Brain pericyte (primary cell): ENCODE data around the gene LY6G5C.

ENCODE experiments used
- DNase-seq: peaks from one replicate; pipeline ENCODE4 v3.0.0-alpha.2; 2012; ENCODE audit warnings: low read depth, low spot score

The LY6G5C gene

DNA sequence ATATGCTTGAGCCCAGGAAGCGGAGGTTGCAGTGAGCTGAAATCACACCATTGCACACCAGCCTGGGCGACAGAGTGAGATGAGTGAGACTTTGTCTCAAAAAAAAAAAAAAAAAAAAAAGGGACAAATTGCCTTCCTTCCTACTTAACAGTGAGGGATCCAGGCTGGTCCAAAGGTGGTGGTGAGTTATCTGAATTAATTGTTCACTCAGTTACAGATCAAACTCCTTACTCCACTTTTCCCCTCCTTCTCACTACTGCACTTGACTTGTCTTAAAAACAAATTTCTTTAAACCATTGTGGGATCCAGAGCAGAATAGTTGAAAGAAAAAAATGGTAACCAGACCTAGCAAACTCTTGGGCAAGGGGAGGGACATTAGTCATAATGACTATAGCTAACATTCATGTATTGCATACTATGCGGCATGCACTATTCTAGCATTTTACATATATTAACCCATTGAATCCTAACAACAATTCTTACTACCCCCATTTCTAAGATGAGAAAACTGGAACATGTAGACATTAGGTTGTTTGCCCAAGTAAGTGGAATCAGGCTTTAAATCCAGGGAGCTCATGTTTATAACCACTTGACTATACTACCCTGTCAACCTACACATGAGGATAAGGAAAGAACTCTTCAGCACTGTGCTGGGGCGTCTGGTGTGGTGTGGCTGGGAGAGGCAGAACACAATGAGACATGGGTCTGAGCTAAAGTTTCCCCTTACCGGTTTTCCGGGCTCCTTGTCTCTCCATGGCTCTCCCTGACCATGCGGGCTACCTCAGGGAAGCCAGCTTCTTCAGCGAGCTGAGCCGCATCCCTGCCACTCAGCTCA is 17.5 kb downstream of the LY6G5C start:
- no peak for DNase-seq

- DNase-seq, result no peak
Observed at GRCh38 chr6:31662124-31662723, 18.6 kb downstream of the LY6G5C start.

GRCh38 chr6:31661262-31662123 is 19.4 kb downstream of the LY6G5C start:
- no peak for DNase-seq

GRCh38 chr6:31660381-31661261 is 20.2 kb downstream of the LY6G5C start, which contains the start of gene C6orf47:
TSS of gene C6orf47 (minus strand) at chr6:31660778. CDS start at chr6:31659947, 831 bp downstream.
- no peak for DNase-seq

- no peak for DNase-seq
Observed at GRCh38 chr6:31659649-31660380, 21.1 kb downstream of the LY6G5C start.

GRCh38 chr6:31658983-31659648 is 21.8 kb downstream of the LY6G5C start:
- DNase-seq, result no peak

DNA sequence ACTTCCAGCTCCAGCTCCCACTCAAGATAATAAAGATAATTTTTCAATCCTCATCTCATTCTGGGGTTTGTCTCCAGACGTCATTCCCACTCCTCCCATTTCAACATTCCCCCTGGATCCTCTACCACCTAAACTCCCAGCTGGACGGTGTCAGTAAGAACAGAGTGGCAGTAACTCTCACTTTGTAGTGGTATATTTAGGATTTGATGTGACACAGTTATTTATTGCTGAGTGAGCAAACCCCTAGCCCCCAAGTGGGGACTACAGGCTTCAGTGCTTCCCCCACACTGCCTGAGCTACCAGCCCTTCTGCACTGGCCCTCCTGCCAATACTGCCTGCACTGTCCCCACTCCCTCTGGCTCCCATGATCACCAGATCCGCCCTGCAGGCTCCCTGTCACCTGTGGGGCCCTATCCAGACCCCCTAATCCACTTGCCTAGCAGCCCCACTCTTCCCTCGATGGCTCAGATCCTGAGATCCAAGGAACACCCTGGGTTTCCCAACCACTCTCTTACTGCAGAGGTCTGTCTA is 22.6 kb downstream of the LY6G5C start:
- DNase-seq, result no peak

DNA sequence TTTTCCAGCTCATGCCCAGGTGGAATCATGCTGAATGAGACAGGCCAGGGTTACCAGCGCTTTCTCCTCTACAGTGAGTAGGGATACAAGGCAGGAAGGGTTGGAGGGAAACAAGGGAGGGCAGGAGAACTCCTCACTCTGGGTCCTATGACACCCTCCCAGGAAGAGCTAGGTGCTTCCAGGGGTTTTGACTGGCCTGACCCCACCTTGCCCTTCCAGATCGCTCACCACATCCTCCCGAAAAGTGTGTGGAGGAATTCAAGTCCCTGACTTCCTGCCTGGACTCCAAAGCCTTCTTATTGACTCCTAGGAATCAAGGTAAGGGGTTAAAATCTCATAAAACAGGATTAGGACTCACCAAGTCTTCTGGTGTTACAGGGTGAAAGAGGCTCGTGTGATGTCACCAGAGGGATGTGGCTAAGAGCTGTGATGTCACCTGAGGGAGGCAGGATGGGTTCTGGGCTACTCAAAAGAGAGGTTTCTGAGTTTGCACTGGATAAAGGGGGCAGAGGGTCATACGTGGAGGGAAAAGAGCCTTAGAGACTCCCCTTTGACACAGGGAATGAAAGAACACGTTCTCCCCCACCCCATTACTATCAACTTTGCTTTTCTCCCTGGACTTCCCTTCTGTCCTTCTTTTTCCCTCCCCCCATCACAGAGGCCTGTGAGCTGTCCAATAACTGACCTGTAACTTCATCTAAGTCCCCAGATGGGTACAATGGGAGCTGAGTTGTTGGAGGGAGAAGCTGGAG is 23.3 kb downstream of the LY6G5C start:
- no peak for DNase-seq

DNA sequence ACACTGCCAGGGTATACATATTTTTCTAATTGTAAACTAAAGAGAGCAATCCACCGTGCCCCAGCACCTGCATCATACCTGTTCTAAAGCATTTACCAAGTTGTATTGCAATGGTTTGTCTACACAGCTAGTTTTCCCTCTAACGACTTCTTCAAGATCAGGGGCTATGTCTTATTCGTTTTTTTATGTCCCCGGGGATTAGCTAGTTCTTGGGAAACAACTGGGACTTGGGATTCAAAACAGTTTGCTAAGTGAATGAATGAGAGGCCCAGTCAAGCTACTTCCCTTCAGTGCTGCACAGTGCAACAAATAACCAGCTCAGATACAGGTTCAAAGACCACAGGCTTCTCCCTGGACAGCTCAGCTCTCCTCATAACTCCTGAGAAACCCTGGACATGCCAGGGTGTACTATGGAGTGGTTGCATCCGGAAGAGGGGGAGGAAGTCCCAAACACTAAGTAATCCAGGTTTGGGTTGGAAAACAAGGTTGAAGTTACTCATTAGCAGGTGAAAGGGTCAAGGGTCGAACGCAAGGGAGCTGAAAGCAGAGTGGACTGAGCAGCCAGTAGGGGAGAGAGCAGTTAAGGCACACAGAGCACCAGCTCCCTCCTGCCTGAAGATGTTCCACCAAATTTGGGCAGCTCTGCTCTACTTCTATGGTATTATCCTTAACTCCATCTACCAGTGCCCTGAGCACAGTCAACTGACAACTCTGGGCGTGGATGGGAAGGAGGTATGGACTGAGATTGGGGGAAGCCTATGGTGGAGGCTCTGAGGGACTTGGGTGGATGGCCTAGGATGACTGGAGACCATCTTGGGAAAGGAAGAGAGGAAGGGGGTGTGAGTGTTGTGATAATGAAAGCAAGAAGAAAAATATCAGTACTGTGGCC is 25.3 kb downstream of the LY6G5C start, which contains the start of gene APOM:
TSS of gene APOM (plus strand) at position 546 of the 889 bp plus-strand sequence. CDS start at position 619, 73 bp downstream.
- DNase-seq, result no peak

DNA sequence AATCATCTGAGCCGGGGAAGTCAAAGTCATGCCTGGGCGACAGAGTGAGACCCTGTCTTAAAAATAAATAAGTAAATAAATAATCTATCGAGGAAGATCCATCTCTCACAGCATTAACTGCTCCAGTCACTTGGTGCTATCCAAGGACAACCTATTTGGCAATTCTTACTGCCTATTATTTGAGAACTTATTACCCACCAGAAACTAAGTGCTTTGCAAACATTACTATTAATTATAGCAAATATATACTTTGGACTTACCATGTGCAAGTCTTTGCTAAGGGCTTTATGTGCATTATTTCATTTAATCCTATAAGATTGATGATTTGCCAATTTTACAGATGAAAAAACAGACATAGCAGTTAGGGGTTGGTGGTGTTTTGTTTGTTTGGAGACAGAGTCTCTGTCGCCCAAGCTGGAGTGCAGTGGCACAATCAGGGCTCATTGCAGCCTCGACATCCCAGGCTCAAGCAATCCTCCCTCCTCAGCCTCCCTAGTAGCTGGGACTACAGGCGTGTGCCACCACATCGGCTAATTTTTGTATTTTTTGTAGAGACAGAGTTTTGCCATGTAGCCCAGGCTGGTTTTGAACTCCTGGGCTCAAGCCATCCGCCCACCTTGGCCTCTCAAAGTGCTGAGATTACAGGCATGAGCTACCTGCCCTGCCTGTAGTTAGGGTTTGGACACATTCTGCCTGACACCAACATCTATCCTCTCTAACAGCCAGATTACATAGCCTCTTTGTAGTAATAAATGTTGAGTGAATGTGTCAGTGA is 26.1 kb downstream of the LY6G5C start:
- DNase-seq, result no peak

GRCh38 chr6:31652925-31653724 is 27.7 kb downstream of the LY6G5C start:
- no peak for DNase-seq

DNA sequence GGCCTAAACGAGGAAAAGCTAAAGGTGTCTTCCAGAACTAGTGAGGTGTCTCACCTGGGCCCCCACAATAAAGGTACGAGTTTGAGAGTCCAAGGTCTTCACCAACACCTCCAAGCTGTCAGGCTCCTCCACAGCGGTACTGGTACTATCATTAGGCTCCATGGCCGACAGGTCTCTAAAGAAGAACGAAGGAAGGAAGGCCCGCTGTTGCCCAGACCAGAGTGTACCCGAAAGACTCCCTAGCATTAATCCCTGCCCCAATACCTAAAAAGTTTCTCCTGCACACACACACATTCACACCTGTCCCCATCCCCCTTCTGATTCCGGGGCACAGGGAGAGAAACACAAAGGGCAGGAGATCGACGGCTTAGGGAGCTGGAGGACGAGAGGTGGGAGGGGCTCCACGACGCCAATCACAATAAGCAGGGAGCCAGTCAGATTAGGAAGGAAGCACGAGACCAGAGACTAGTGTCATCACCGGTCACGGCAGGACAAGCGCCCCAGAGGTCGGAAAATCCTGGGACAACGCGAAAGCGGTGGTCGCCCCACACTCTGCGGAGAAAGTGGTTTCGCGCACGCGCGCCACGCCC is 29.2 kb downstream of the LY6G5C start:
- DNase-seq, result no peak

DNA sequence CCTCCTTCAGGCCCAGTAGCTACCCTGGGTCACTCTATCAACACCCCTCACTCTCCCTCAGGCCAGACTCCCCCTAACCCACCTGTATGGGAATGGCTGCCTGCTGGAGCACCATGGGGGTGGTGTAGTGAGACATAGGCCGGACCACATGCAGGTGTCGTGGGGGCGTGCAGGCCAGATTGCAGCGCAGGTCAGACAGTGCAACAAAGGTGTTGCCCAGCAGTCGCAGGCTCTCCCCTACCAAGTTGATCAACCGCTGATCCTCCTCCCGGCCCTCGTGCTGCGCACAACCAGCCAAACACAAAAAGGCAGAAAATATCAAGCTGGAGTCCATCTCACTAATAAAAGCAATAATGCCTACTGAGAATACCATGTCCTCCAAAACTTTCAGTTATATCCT is 35.5 kb downstream of the LY6G5C start:
- no peak for DNase-seq

DNA sequence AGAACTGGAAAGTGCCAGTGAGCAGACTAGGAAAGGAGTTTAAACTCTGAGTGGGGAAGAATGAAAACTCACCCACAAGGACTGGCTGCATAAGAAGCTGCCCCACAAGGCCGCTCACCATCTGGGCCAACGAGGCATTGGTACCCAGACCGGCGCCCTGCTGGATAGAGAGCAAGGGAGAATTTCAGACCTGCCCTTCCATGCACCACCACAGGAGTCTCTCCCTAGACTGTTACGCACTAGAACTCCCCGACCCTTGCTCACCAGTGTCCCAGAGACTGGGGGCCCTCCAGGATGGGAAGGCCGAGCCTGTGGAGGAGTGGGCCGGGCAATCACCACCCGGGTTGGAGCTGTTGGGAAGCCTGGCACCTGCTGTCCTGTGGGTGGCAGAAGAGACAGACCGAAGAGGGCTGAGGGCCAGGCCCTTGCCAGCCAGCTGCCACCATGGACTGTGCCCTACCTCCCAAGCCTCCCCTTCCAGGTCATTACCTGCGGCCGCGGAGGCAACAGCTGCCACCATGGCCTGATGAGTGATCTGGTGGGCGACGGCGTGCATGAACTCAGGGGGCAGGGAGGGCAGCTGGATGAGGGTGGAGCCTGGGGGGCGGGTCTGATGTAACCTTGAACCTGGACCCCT is 36.9 kb downstream of the LY6G5C start:
- DNase-seq, result no peak
